GM21381 (cell line): Measurements from ENCODE around the gene SLC25A30.
"Not testable (repeated sequence)": the region's sequence is repeated elsewhere in the genome, so short reads cannot be mapped to it uniquely, and the experiment has no call there.

ENCODE experiments used
- ATAC-seq: cut with Tn5 transposase; IDR thresholded peaks from one replicate; pipeline ENCODE4 v1.9.1; 2021; ENCODE audit warnings: mild to moderate bottlenecking, moderate library complexity; ENCODE audit not compliant: unreplicated experiment

Gene SLC25A30

GRCh38 chr13:45368571-45368970 lies 49.6 kb downstream of the SLC25A30 start:
- ATAC-seq, result no peak

- ATAC-seq, result no peak
These were observed 50.2 kb downstream of the SLC25A30 start for GRCh38 chr13:45368005-45368404.

- peak; percentile 94 for ATAC-seq
These were observed 50.8 kb downstream of the SLC25A30 start for GRCh38 chr13:45367358-45367757.

- no peak for ATAC-seq
These were observed 52.7 kb downstream of the SLC25A30 start for GRCh38 chr13:45365558-45365885.

- ATAC-seq, result no peak
These were observed 53.2 kb downstream of the SLC25A30 start for GRCh38 chr13:45364876-45365557.

GRCh38 chr13:45362939-45363338 lies 55.2 kb downstream of the SLC25A30 start:
- no peak for ATAC-seq

- no peak for ATAC-seq
These were observed 56.5 kb downstream of the SLC25A30 start for GRCh38 chr13:45361596-45362206.

- no peak for ATAC-seq
These were observed 61.1 kb downstream of the SLC25A30 start for GRCh38 chr13:45356966-45357672.

GRCh38 chr13:45353895-45354294 lies 64.3 kb downstream of the SLC25A30 start:
- no peak for ATAC-seq

- ATAC-seq, result no peak
These were observed 66.1 kb downstream of the SLC25A30 start for GRCh38 chr13:45352031-45352430.

GRCh38 chr13:45350152-45350551 lies 68.0 kb downstream of the SLC25A30 start:
- no peak for ATAC-seq

- ATAC-seq, result no peak
These were observed 68.7 kb downstream of the SLC25A30 start for GRCh38 chr13:45349438-45349837.

- not testable (repeated sequence) for ATAC-seq
These were observed 74.1 kb downstream of the SLC25A30 start for GRCh38 chr13:45344064-45344463.
